NCI-H2227 (cell line): ENCODE measurements around the gene PTRHD1.

Experiments
- DNase-seq: peaks from one replicate; lab custom pipeline; 2025; ENCODE audit not compliant: unreplicated experiment; lab: John Stamatoyannopoulos, UW

The PTRHD1 gene

GRCh38 chr2:24762518-24762917, 30.7 kb downstream of the PTRHD1 start:
- DNase-seq, result no peak

- no peak for DNase-seq
Observed at GRCh38 chr2:24761866-24762265, 31.3 kb downstream of the PTRHD1 start.

GRCh38 chr2:24756789-24757188, 36.4 kb downstream of the PTRHD1 start:
- no peak for DNase-seq

- DNase-seq, result no peak
Observed at GRCh38 chr2:24754985-24755705, 38.0 kb downstream of the PTRHD1 start.

- DNase-seq, result no peak
Observed at GRCh38 chr2:24749069-24749691, 44.0 kb downstream of the PTRHD1 start.

- no peak for DNase-seq
Observed at GRCh38 chr2:24747299-24747698, 45.9 kb downstream of the PTRHD1 start.

- no peak for DNase-seq
Observed at GRCh38 chr2:24745825-24746224, 47.4 kb downstream of the PTRHD1 start.

GRCh38 chr2:24744356-24744755, 48.8 kb downstream of the PTRHD1 start:
- no peak for DNase-seq

GRCh38 chr2:24743924-24744323, 49.3 kb downstream of the PTRHD1 start:
- no peak for DNase-seq

GRCh38 chr2:24742730-24743129, 50.5 kb downstream of the PTRHD1 start:
- no peak for DNase-seq

- DNase-seq, result no peak
Observed at GRCh38 chr2:24740142-24740541, 53.0 kb downstream of the PTRHD1 start.
